ENCODE data around the gene SP9.

Gene SP9

GRCh38 chr2:174334278-174334715 is 457 bp upstream of the SP9 start:
- TF ChIP-seq CTCF (IDR thresholded peaks at IDR 0.05; ENCODE audit: low read length, missing control alignments) = no peak
- no peak overlapping the region for H3K4me3 ChIP-seq (replicated peaks; ENCODE audit: low read depth, low read length)
- no peak for DNase-seq (ENCODE audit: low read depth)

GRCh38 chr2:174335254-174335987 is 667 bp downstream of the SP9 start:
- no peak for DNase-seq (ENCODE audit: low read depth)
- no peak overlapping the region for H3K4me3 ChIP-seq (replicated peaks; ENCODE audit: low read depth, low read length)
- TF ChIP-seq CTCF (IDR thresholded peaks at IDR 0.05; ENCODE audit: low read length, missing control alignments) = no peak

- TF ChIP-seq CTCF (IDR thresholded peaks at IDR 0.05; ENCODE audit: low read length, missing control alignments) = no peak
- DNase-seq (ENCODE audit: low read depth) = no peak
- H3K4me3 ChIP-seq (replicated peaks; ENCODE audit: low read depth, low read length) = no peak overlapping the region
Observed at GRCh38 chr2:174335988-174336500, 1.3 kb downstream of the SP9 start.

- no peak overlapping the region for H3K4me3 ChIP-seq (replicated peaks; ENCODE audit: low read depth, low read length)
- no peak for TF ChIP-seq CTCF (IDR thresholded peaks at IDR 0.05; ENCODE audit: low read length, missing control alignments)
- no peak for DNase-seq (ENCODE audit: low read depth)
Observed at GRCh38 chr2:174336501-174337336, 2.0 kb downstream of the SP9 start.

GRCh38 chr2:174337337-174338146 is 2.8 kb downstream of the SP9 start:
- H3K4me3 ChIP-seq (replicated peaks; ENCODE audit: low read depth, low read length) = no peak overlapping the region
- no peak for DNase-seq (ENCODE audit: low read depth)
- TF ChIP-seq CTCF (IDR thresholded peaks at IDR 0.05; ENCODE audit: low read length, missing control alignments) = no peak

GRCh38 chr2:174338147-174338605 is 3.4 kb downstream of the SP9 start:
- no peak overlapping the region for H3K4me3 ChIP-seq (replicated peaks; ENCODE audit: low read depth, low read length)
- DNase-seq (ENCODE audit: low read depth) = no peak
- TF ChIP-seq CTCF (IDR thresholded peaks at IDR 0.05; ENCODE audit: low read length, missing control alignments) = no peak

Data from fibroblast of pulmonary artery (primary cell).